Neural cell (in vitro differentiated cells): ENCODE measurements around the gene ZIC4. TPM values are rescaled to one million over a fixed set of nuclear protein-coding genes. Genes with fewer than 3 reads are reported as not detected.

Experiments
- H2AFZ ChIP-seq: fragments of 200-600, 300-800 bp; sonication (generic), shearing (Covaris generic); 2 replicates; pipeline ENCODE4 v1.6.0; 2014; ENCODE audit warnings: low read depth, mild to moderate bottlenecking, antibody characterized with exemption, low read length, moderate library complexity
- H3F3A ChIP-seq: fragments of 200-600 bp; shearing (Covaris generic); 2 replicates; pipeline ENCODE4 v1.6.1; 2016; ENCODE audit warnings: mild to moderate bottlenecking, moderate library complexity, mixed read lengths, antibody characterized with exemption, low read length; ENCODE audit not compliant: insufficient read depth, poor library complexity, severe bottlenecking
- H3K27ac ChIP-seq: fragments of 200-600, 300-800 bp; sonication (generic), shearing (Covaris generic); 2 replicates; pipeline ENCODE4 v1.5.1; 2014; ENCODE audit warnings: mild to moderate bottlenecking, low read length, moderate library complexity
- H3K27me3 ChIP-seq: fragments of 300-800, 200-600 bp; sonication (generic), shearing (Covaris generic); 2 replicates; pipeline ENCODE4 v1.6.0; 2014; ENCODE audit warnings: mild to moderate bottlenecking, low read depth, low read length, moderate library complexity; ENCODE audit not compliant: insufficient read depth
- H3K36me3 ChIP-seq: fragments of 300-800, 200-600 bp; sonication (generic), shearing (Covaris generic); 2 replicates; pipeline ENCODE4 v1.5.1; 2014; ENCODE audit warnings: mild to moderate bottlenecking, antibody characterized with exemption, low read length, moderate library complexity; ENCODE audit not compliant: insufficient read depth
- H3K4me2 ChIP-seq: fragments of 300-800, 200-600 bp; sonication (generic), shearing (Covaris generic); 2 replicates; pipeline ENCODE4 v1.6.0; 2014; ENCODE audit warnings: mild to moderate bottlenecking, low read length
- H3K4me3 ChIP-seq: fragments of 300-800, 200-600 bp; sonication (generic), shearing (Covaris generic); 2 replicates; pipeline ENCODE4 v1.5.1; 2014; ENCODE audit warnings: mild to moderate bottlenecking, low read length, moderate library complexity
- H3K79me2 ChIP-seq: fragments of 200-600 bp; shearing (Covaris generic); replicated peaks from 2 replicates; pipeline ENCODE4 v1.6.0; 2014; ENCODE audit warnings: mild to moderate bottlenecking, low read length, moderate library complexity; ENCODE audit not compliant: insufficient read depth
- H3K9ac ChIP-seq: fragments of 300-800, 200-600 bp; sonication (generic), shearing (Covaris generic); 2 replicates; pipeline ENCODE4 v1.6.1; 2016; ENCODE audit warnings: mild to moderate bottlenecking, low read length, mixed read lengths
- H3K9me2 ChIP-seq: fragments of 200-600 bp; shearing (Covaris generic); 2 replicates; pipeline ENCODE4 v1.6.1; 2016; ENCODE audit warnings: mild to moderate bottlenecking, low read length, mixed read lengths; ENCODE audit not compliant: insufficient read depth
- H3K9me3 ChIP-seq: fragments of 200-600, 300-800 bp; sonication (generic), shearing (Covaris generic); 2 replicates; pipeline ENCODE4 v1.6.1; 2016; ENCODE audit warnings: mild to moderate bottlenecking, mixed run types, low read length, moderate library complexity, mixed read lengths
- H4K20me1 ChIP-seq: fragments of 200-600 bp; shearing (Covaris generic); 2 replicates; pipeline ENCODE4 v1.6.1; 2016; ENCODE audit warnings: mild to moderate bottlenecking, mixed run types; ENCODE audit not compliant: insufficient read depth
- CTCF ChIP-seq: fragments of 450-650 bp; IDR thresholded peaks from 2 replicates; pipeline ENCODE4 v1.5.1; 2014; ENCODE audit warnings: antibody characterized with exemption, mild to moderate bottlenecking, moderate library complexity; ENCODE audit not compliant: poor library complexity, severe bottlenecking
- EP300 ChIP-seq: fragments of 450-650 bp; conservative IDR thresholded peaks from 2 replicates; pipeline ENCODE4 v1.6.1; 2014; ENCODE audit warnings: antibody characterized with exemption, mild to moderate bottlenecking, moderate library complexity; ENCODE audit not compliant: poor library complexity, severe bottlenecking
- EZH2 ChIP-seq: fragments of 200-600, 300-800 bp; shearing (Covaris generic), sonication (generic); IDR thresholded peaks from 2 replicates; pipeline ENCODE4 v1.6.1; 2014; ENCODE audit warnings: antibody characterized with exemption, low read length, borderline replicate concordance, mild to moderate bottlenecking; ENCODE audit not compliant: insufficient read depth, poor library complexity, severe bottlenecking
- MXI1 ChIP-seq: fragments of 450-650 bp; conservative IDR thresholded peaks from 2 replicates; pipeline ENCODE4 v1.6.1; 2014; ENCODE audit warnings: antibody characterized with exemption, mild to moderate bottlenecking; ENCODE audit not compliant: poor library complexity, severe bottlenecking
- POLR2AphosphoS5 ChIP-seq: IDR thresholded peaks from 2 replicates; pipeline ENCODE4 v1.6.1; 2012
- RAD21 ChIP-seq: fragments of 450-650 bp; conservative IDR thresholded peaks from 2 replicates; pipeline ENCODE4 v1.6.1; 2014; ENCODE audit warnings: antibody characterized with exemption, mild to moderate bottlenecking, moderate library complexity
- REST ChIP-seq: IDR thresholded peaks from 2 replicates; pipeline ENCODE4 v1.6.1; 2012; ENCODE audit warnings: borderline replicate concordance
- SMC3 ChIP-seq: fragments of 450-650 bp; conservative IDR thresholded peaks from 2 replicates; pipeline ENCODE4 v1.6.1; 2014; ENCODE audit warnings: antibody characterized with exemption, mild to moderate bottlenecking, moderate library complexity; ENCODE audit not compliant: poor library complexity
- TAF1 ChIP-seq: IDR thresholded peaks from 2 replicates; pipeline ENCODE4 v1.6.1; 2012; ENCODE audit warnings: low read depth
- polyA plus RNA-seq: library from polyadenylated mRNA; depleted of rRNA; stranded (reverse); fragments of >200 nt; gene quantifications from 2 replicates; pipeline ENCODE4 v1.2.3, GENCODE V29; 2014

Gene ZIC4
- polyA plus RNA-seq, 1 donor from 2014 or later, result 8.6 TPM

- TF ChIP-seq RAD21 (peak; percentile 50), SMC3 (peak; percentile 46), REST (peak; percentile 51), POLR2AphosphoS5 (peak; percentile 97), EZH2 (no peak), CTCF (no peak), EP300 (peak; percentile 81), MXI1 (peak; percentile 67), TAF1 (peak; percentile 95)
- Histone ChIP-seq H3F3A (peaks cover 10% of the 10 kb centered on the region), H3K4me2 (peak within 1 kb of the TSS; percentile 89), H3K4me3 (peak within 1 kb of the TSS; percentile 92), H3K36me3 (no peaks in the 10 kb centered on the region), H3K79me2 (peaks cover 96% of the 10 kb centered on the region), H2AFZ (peak within 1 kb of the TSS; percentile 28), H3K9me3 (no peaks in the 10 kb centered on the region), H3K9me2 (no peaks in the 10 kb centered on the region), H3K27ac (peak within 1 kb of the TSS; percentile 92), H4K20me1 (no peaks in the 10 kb centered on the region), H3K9ac (peak within 1 kb of the TSS; percentile 80), H3K27me3 (peaks cover 41% of the 10 kb centered on the region)
Observed at GRCh38 chr3:147409143-147410115, 3.1 kb upstream of the ZIC4 start, which contains the start of gene ZIC1. Gene ZIC1, plus strand, starts transcription at chr3:147409365. Its CDS starts 748 bp downstream, at chr3:147410113.

GRCh38 chr3:147408188-147409100, 2.1 kb upstream of the ZIC4 start:
- peak overlapping the region; percentile 47 for H3K27ac ChIP-seq
- no peaks in the 10 kb centered on the region for H3K9me3 ChIP-seq
- H3K9me2 ChIP-seq, result no peaks in the 10 kb centered on the region
- TF ChIP-seq POLR2AphosphoS5 (peak; percentile 37), RAD21 (no peak)
- H3F3A ChIP-seq, result peaks cover 7% of the 10 kb centered on the region
- H3K4me3 ChIP-seq, result peak overlapping the region; percentile 92
- H3K4me2 ChIP-seq, result peak overlapping the region; percentile 50
- H2AFZ ChIP-seq, result no peak overlapping the region
- H3K27me3 ChIP-seq, result peaks cover 46% of the 10 kb centered on the region
- peak overlapping the region; percentile 56 for H3K9ac ChIP-seq
- H3K79me2 ChIP-seq, result peaks cover 97% of the 10 kb centered on the region
- no peaks in the 10 kb centered on the region for H3K36me3 ChIP-seq
- H4K20me1 ChIP-seq, result no peaks in the 10 kb centered on the region
